Prostate gland (tissue), 2 donors: Measurements from ENCODE around the gene TLX1. TPM values are rescaled to one million over a fixed set of nuclear protein-coding genes. Genes with fewer than 3 reads are reported as not detected.

Source experiments
- DNase-seq: peaks from one replicate; pipeline ENCODE4 v3.0.0-alpha.2; 2019; ENCODE audit warnings: low spot score
- H3K27ac ChIP-seq, 2 donors: fragments of 200-600 bp; sonication (generic); 2 replicates each; pipeline ENCODE4 v1.5.1; 2017 to 2019
- H3K27me3 ChIP-seq: fragments of 200-600 bp; sonication (generic); replicated peaks from 2 replicates; pipeline ENCODE4 v1.5.1; 2019; ENCODE audit not compliant: insufficient read depth
- H3K36me3 ChIP-seq, 2 donors: fragments of 200-600 bp; sonication (generic); 1 replicate in 1 of 2; 2 replicates in 1 of 2; pipeline versions ENCODE4 v1.5.1 to v1.8.1; 2017 to 2019
- H3K4me1 ChIP-seq: fragments of 200-600 bp; sonication (generic); replicated peaks from 2 replicates; pipeline ENCODE4 v1.5.1; 2019
- H3K4me3 ChIP-seq, 2 donors: fragments of 200-600 bp; sonication (generic); 2 replicates each; pipeline ENCODE4 v1.5.1; 2017 to 2019
- H3K9me3 ChIP-seq: fragments of 200-600 bp; sonication (generic); 2 replicates; pipeline ENCODE4 v1.5.1; 2017
- CTCF ChIP-seq, 4 experiments: fragments of 200-600 bp in 2 of 4; fragments of 450-650 bp in 2 of 4; sonication (generic) in 2 of 4; IDR thresholded peaks; 1 replicate in 3 of 4; 2 replicates in 1 of 4; pipeline ENCODE4 v1.5.1; 2016 to 2019; ENCODE audit warnings: antibody characterized with exemption in 4 of 4, mild to moderate bottlenecking in 2 of 4, moderate library complexity in 2 of 4
- POLR2A ChIP-seq: fragments of 450-650 bp; IDR thresholded peaks from one replicate; pipeline ENCODE4 v1.6.1; 2016; ENCODE audit warnings: antibody characterized with exemption, mild to moderate bottlenecking
- POLR2AphosphoS5 ChIP-seq: sonication (generic); formaldehyde crosslinking; IDR thresholded peaks from one replicate; pipeline ENCODE4 v1.6.1; 2017; ENCODE audit warnings: antibody characterized with exemption
- WGBS: methylation state at CpG from one replicate; pipeline ENCODE4 v1.1.5; 2018; 5-methylcytosine and 5-hydroxymethylcytosine counted together
- intact Hi-C: fragments of 100-400 bp; cut with DNase I; formaldehyde crosslinking; loops from one replicate; pipeline ENCODE4 v1.14.2; 2022
- total RNA-seq, 2 donors: library from RNA; depleted of rRNA; stranded (reverse); fragments of >200 nt; gene quantifications; one replicate each; pipeline ENCODE4 v1.1.0, GENCODE V29; 2016

TLX1 gene
- total RNA-seq, 2 donors from 2014 or later = 0.05 to 0.34 TPM

GRCh38 chr10:101122270-101123084 is 8.6 kb upstream of the TLX1 start:
- intact Hi-C loops = no loop called here
- WGBS = 47% methylated on average over 16 of the region's 16 CpGs
- no peaks in the 10 kb centered on the region for H3K9me3 ChIP-seq
- H3K27me3 ChIP-seq = peaks cover 17% of the 10 kb centered on the region
- DNase-seq = no peak
- H3K4me1 ChIP-seq = no peaks in the 10 kb centered on the region
- no peaks in the 10 kb centered on the region for H3K36me3 ChIP-seq
- H3K4me3 ChIP-seq = no peak overlapping the region
- H3K27ac ChIP-seq = no peak overlapping the region
- TF ChIP-seq POLR2A = no peak
- no peak for TF ChIP-seq CTCF (IDR thresholded peaks at IDR 0.05)
- no peak for TF ChIP-seq POLR2AphosphoS5

GRCh38 chr10:101123085-101123814 is 7.8 kb upstream of the TLX1 start:
- whole genome bisulfite sequencing = 2% methylated on average over 58 of the region's 58 CpGs
- TF ChIP-seq POLR2AphosphoS5 (no peak), POLR2A (no peak), CTCF (IDR thresholded peaks at IDR 0.05) (no peak)
- Histone ChIP-seq H3K9me3 (no peaks in the 10 kb centered on the region), H3K27me3 (peaks cover 22% of the 10 kb centered on the region), H3K36me3 (no peaks in the 10 kb centered on the region), H3K4me1 (no peaks in the 10 kb centered on the region), H3K27ac (no peak overlapping the region), H3K4me3 (peak overlapping the region in 1 of 2 donors; percentile 3)
- DNase-seq = no peak
- intact Hi-C loops = no loop called here

GRCh38 chr10:101123815-101124617 is 7.1 kb upstream of the TLX1 start:
- peaks cover 26% of the 10 kb centered on the region for H3K27me3 ChIP-seq
- no peaks in the 10 kb centered on the region for H3K4me1 ChIP-seq
- H3K27ac ChIP-seq = no peak overlapping the region
- intact Hi-C loops = no loop called here
- H3K4me3 ChIP-seq = no peak overlapping the region
- 33% methylated on average over 13 of the region's 13 CpGs for WGBS
- H3K36me3 ChIP-seq = no peaks in the 10 kb centered on the region
- no peak for DNase-seq
- H3K9me3 ChIP-seq = no peaks in the 10 kb centered on the region
- TF ChIP-seq CTCF (IDR thresholded peaks at IDR 0.05) (no peak), POLR2AphosphoS5 (no peak)

- Histone ChIP-seq H3K9me3 (no peaks in the 10 kb centered on the region), H3K27ac (no peak overlapping the region), H3K4me1 (no peaks in the 10 kb centered on the region), H3K27me3 (peaks cover 23% of the 10 kb centered on the region), H3K36me3 (no peaks in the 10 kb centered on the region), H3K4me3 (no peak overlapping the region)
- intact Hi-C loops = no loop called here
- TF ChIP-seq POLR2A = no peak
- TF ChIP-seq CTCF (IDR thresholded peaks at IDR 0.05) = no peak
- 82% methylated on average over 5 of the region's 5 CpGs for WGBS
- no peak for DNase-seq
These were observed 6.2 kb upstream of the TLX1 start for GRCh38 chr10:101124933-101125332.
